Stimulated activated CD8-positive, alpha-beta memory T cell treated with anti-CD3 and anti-CD28 coated beads, Interleukin-15, amount 100 ng/mL, for 4 hours (primary cell): ENCODE measurements around the gene RAPGEF5.

Experiments used
- DNase-seq, 2 donors: peaks; one replicate each; pipeline ENCODE4 v3.0.0-alpha.2; 2020; ENCODE audit warnings: low read depth in 2 of 2

The RAPGEF5 gene

GRCh38 chr7:22192801-22193200 lies 164.2 kb downstream of the RAPGEF5 start:
- no peak for DNase-seq

GRCh38 chr7:22190736-22191135 lies 166.2 kb downstream of the RAPGEF5 start:
- no peak for DNase-seq

GRCh38 chr7:22189741-22190140 lies 167.2 kb downstream of the RAPGEF5 start:
- DNase-seq = no peak

GRCh38 chr7:22189230-22189629 lies 167.7 kb downstream of the RAPGEF5 start:
- DNase-seq = no peak

- DNase-seq = no peak
Measured at GRCh38 chr7:22187691-22188348, 169.1 kb downstream of the RAPGEF5 start.

GRCh38 chr7:22185559-22185958 lies 171.4 kb downstream of the RAPGEF5 start:
- no peak for DNase-seq

- DNase-seq = no peak
Measured at GRCh38 chr7:22184549-22185199, 172.3 kb downstream of the RAPGEF5 start.

- DNase-seq = no peak
Measured at GRCh38 chr7:22183522-22184280, 173.3 kb downstream of the RAPGEF5 start.

- DNase-seq = no peak
Measured at GRCh38 chr7:22182149-22182548, 174.8 kb downstream of the RAPGEF5 start.

- no peak for DNase-seq
Measured at GRCh38 chr7:22181663-22182062, 175.3 kb downstream of the RAPGEF5 start.

GRCh38 chr7:22179442-22179879 lies 177.5 kb downstream of the RAPGEF5 start:
- no peak for DNase-seq

GRCh38 chr7:22178735-22179134 lies 178.2 kb downstream of the RAPGEF5 start:
- no peak for DNase-seq

- DNase-seq = no peak
Measured at GRCh38 chr7:22176791-22177412, 180.1 kb downstream of the RAPGEF5 start.

- no peak for DNase-seq
Measured at GRCh38 chr7:22174574-22174953, 182.4 kb downstream of the RAPGEF5 start.

GRCh38 chr7:22173685-22174573 lies 183.0 kb downstream of the RAPGEF5 start:
- DNase-seq = no peak

GRCh38 chr7:22168129-22168634 lies 188.8 kb downstream of the RAPGEF5 start:
- no peak for DNase-seq

GRCh38 chr7:22167482-22167881 lies 189.5 kb downstream of the RAPGEF5 start:
- no peak for DNase-seq

- DNase-seq = no peak
Measured at GRCh38 chr7:22166928-22167327, 190.0 kb downstream of the RAPGEF5 start.

GRCh38 chr7:22159341-22159740 lies 197.6 kb downstream of the RAPGEF5 start:
- DNase-seq = no peak

- DNase-seq = no peak
Measured at GRCh38 chr7:22157552-22157951, 199.4 kb downstream of the RAPGEF5 start.

GRCh38 chr7:22156205-22156604 lies 200.7 kb downstream of the RAPGEF5 start:
- DNase-seq = no peak
